Activated T-helper 2 cell treated with anti-CD3 and anti-CD28 coated beads, Interferon-gamma antibody, Interleukin-2, Interleukin-4, amounts not matched to agents 10 μg/mL and 5 μg/mL and 100 μg/mL, durations not matched to agents 14 hours and 24 hours and 36 hours (primary cell): Measurements from ENCODE around the gene PPP1R9A. TPM values are rescaled to one million over a fixed set of nuclear protein-coding genes. Genes with fewer than 3 reads are reported as not detected.

Experiments used
- DNase-seq: peaks from one replicate; pipeline ENCODE4 v3.0.0; 2021; ENCODE audit warnings: low spot score
- H3K27ac Mint-ChIP-seq: one replicate; pipeline ENCODE4 v1.8.0; 2021; ENCODE audit warnings: mixed read lengths
- H3K27me3 Mint-ChIP-seq: one replicate; pipeline ENCODE4 v1.8.0; 2021; ENCODE audit warnings: low read depth, mixed read lengths
- H3K36me3 Mint-ChIP-seq: one replicate; pipeline ENCODE4 v1.8.0; 2021; ENCODE audit warnings: low read depth, mixed read lengths
- H3K4me1 Mint-ChIP-seq: one replicate; pipeline ENCODE4 v1.8.0; 2021; ENCODE audit warnings: low read depth, mixed read lengths
- H3K4me3 Mint-ChIP-seq: one replicate; pipeline ENCODE4 v1.8.0; 2021; ENCODE audit warnings: low read depth, mild to moderate bottlenecking, moderate library complexity, mixed read lengths
- H3K9me3 Mint-ChIP-seq: one replicate; pipeline ENCODE4 v1.8.0; 2021; ENCODE audit warnings: mixed read lengths
- intact Hi-C: fragments of 100-400 bp; cut with micrococcal nuclease; formaldehyde crosslinking; loops from one replicate; pipeline ENCODE4 v1.15.1; 2023
- total RNA-seq: library from RNA; stranded (reverse); gene quantifications from 2 replicates; pipeline ENCODE4 v1.2.3, GENCODE V29; 2022

PPP1R9A gene
- total RNA-seq, 1 donor from 2014 or later, result not detected

DNA sequence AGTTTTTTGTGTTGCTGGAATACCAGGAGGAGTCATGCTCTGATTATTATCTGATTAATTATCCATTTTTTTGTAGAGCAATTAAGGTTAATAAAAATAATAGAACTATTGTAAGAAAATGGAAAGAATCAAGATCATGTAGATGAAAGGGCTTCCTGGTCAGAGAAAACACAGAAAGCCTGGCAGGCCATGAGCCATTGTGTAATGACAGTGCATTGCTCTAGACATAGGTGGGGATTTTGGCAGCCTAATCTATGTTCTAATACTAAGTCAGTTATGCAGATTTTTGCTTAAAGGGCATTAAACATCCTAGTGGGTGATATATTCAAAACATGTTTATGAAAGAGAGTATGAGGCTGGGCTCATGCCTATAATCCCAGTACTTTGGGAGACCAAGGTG is 198.2 kb downstream of the PPP1R9A start:
- H3K4me3 Mint-ChIP-seq, result no peak overlapping the region
- H3K36me3 Mint-ChIP-seq, result no peaks in the 10 kb centered on the region
- H3K9me3 Mint-ChIP-seq, result no peaks in the 10 kb centered on the region
- H3K4me1 Mint-ChIP-seq, result no peaks in the 10 kb centered on the region
- no peak for DNase-seq
- no peak overlapping the region for H3K27ac Mint-ChIP-seq
- no peaks in the 10 kb centered on the region for H3K27me3 Mint-ChIP-seq
- intact Hi-C loops, result no loop called here

DNA sequence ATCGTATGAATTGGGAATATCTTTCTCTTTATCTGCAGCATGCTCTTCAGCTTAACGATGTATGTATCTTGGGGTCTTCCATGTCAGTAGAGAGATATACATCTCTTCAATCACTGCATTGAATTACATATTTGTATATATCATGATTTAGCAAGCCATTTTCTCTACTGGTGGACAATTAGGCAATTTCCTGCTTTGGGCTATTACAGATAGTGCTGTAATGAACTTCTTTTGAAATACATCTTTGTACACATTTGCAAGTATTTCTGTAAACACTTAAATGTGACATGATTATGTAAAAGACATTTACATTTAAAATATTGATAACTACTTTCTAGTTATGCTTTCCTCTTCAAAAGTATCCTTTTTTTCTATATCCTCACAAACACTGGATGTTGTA is 199.0 kb downstream of the PPP1R9A start:
- no peaks in the 10 kb centered on the region for H3K4me1 Mint-ChIP-seq
- H3K27me3 Mint-ChIP-seq, result no peaks in the 10 kb centered on the region
- H3K27ac Mint-ChIP-seq, result no peak overlapping the region
- no peak for DNase-seq
- H3K9me3 Mint-ChIP-seq, result no peaks in the 10 kb centered on the region
- intact Hi-C loops, result no loop called here
- no peaks in the 10 kb centered on the region for H3K36me3 Mint-ChIP-seq
- H3K4me3 Mint-ChIP-seq, result no peak overlapping the region

DNA sequence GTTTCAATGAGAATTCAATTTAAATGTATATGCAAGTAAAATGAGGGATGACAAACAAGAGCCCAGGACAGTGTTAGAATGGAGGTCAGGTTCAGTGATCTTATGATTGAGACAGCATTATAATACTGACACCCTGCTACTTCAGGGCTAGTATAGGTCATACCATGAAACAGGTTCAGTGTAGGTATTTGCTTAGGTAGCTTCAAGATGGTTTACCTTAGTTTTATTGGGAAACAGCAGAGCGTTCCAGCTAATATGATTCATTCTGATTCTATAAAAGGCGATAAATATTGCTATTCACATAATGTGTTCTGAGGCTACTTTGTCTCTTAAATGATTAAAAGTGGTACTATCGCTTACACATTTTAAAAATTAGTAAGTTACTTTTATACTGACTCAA is 203.3 kb downstream of the PPP1R9A start:
- Mint-ChIP-seq H3K4me1 (no peaks in the 10 kb centered on the region), H3K9me3 (no peaks in the 10 kb centered on the region), H3K36me3 (no peaks in the 10 kb centered on the region), H3K27ac (no peak overlapping the region), H3K4me3 (no peak overlapping the region), H3K27me3 (no peaks in the 10 kb centered on the region)
- DNase-seq, result no peak
- intact Hi-C loops, result no loop called here

DNA sequence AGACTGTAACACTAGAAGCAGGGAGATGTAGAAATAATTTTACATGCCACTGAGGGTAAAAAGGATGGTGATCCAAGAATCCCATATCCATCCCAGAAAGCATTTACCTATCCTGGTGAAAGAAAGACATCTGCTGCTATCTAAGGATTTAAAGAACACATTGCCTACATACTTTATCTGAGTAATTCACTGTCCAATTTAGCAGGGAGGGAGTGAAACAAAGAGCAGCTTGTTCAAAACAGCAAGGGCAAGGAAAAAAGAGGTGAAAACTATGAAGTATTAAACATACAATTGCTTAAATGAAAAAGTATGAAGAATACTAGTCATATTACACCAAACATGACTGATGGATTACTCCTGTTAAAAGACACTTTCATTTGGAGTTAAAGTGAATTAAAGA is 206.2 kb downstream of the PPP1R9A start:
- H3K4me1 Mint-ChIP-seq, result no peaks in the 10 kb centered on the region
- DNase-seq, result no peak
- H3K27ac Mint-ChIP-seq, result no peak overlapping the region
- no peak overlapping the region for H3K4me3 Mint-ChIP-seq
- H3K36me3 Mint-ChIP-seq, result no peaks in the 10 kb centered on the region
- H3K9me3 Mint-ChIP-seq, result no peaks in the 10 kb centered on the region
- intact Hi-C loops, result no loop called here
- H3K27me3 Mint-ChIP-seq, result no peaks in the 10 kb centered on the region

DNA sequence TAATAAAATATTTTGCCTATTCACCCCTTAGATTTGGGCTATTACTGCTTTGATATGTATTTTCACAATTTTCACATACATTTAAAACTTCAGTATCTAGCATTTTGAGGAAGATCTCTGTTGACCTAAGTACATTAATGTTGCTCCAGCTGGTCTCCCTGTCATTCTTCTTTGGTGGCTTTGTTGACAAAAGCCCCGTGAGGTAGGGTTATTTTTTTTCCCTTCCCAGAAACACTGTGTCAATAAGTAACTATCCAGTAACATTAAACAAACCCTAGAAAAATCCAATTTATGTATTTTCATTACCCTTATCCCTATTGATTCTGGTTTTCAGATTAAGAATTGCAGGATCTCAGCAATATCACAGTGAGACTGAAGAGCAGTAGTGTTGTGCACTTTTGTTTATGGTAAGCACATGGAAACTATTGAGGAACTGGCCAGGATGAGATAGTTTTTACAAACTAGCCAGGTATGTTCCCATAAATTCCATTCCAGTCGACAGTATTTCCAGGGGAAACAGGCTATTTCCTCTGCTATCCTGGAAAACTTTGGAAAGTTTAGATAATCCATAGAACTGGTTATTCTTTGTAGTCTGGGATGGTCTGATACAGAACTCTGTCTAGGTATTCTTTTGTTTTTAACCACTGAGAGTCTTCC is 218.8 kb downstream of the PPP1R9A start:
- H3K4me3 Mint-ChIP-seq, result no peak overlapping the region
- H3K36me3 Mint-ChIP-seq, result no peaks in the 10 kb centered on the region
- no peak for DNase-seq
- no peak overlapping the region for H3K27ac Mint-ChIP-seq
- H3K27me3 Mint-ChIP-seq, result no peaks in the 10 kb centered on the region
- no peaks in the 10 kb centered on the region for H3K9me3 Mint-ChIP-seq
- no peaks in the 10 kb centered on the region for H3K4me1 Mint-ChIP-seq
- intact Hi-C loops, result no loop called here

DNA sequence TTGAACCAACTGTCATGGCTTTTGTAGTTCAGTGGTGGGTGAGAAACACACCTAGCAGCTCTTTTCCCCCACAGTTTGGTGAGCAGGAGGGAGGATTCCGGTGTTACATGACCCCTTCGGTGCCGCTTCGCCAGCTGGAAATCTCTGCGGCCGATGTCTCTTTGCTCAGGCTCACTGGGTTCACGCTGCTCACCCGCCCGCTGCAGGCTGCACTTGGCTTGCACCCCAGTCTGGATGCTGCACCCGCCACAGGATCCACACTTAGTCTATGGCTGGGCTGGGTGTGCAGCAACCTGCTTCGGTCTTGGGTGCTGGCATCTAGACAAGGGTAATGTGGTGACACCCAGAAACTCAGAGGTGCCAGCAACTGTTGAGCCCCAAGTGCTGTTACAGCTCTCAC is 225.1 kb downstream of the PPP1R9A start:
- H3K4me3 Mint-ChIP-seq, result no peak overlapping the region
- no peak overlapping the region for H3K27ac Mint-ChIP-seq
- intact Hi-C loops, result no loop called here
- peaks cover 4% of the 10 kb centered on the region for H3K9me3 Mint-ChIP-seq
- DNase-seq, result no peak
- H3K27me3 Mint-ChIP-seq, result no peaks in the 10 kb centered on the region
- H3K36me3 Mint-ChIP-seq, result no peaks in the 10 kb centered on the region
- no peaks in the 10 kb centered on the region for H3K4me1 Mint-ChIP-seq

DNA sequence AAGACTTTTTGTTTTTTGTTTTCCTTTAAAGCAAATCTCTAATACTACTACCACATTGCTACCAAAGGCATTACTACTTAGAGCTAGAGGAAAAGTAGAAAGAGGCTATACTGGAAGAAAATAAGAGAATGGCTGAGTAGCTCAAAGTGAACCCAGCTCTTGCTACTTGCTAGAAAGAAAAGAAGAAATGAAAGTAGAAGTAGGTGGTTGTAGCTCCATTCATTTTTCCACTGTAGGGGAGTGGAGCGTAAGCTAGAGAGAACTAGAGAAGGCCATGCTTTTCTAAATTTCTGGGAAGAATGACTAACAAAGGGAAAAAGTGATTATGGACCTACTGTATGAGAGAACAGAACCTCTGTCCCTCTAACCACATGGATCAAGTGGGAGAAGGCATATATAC is 232.5 kb downstream of the PPP1R9A start:
- Mint-ChIP-seq H3K9me3 (no peaks in the 10 kb centered on the region), H3K27me3 (no peaks in the 10 kb centered on the region), H3K4me1 (no peaks in the 10 kb centered on the region), H3K4me3 (no peak overlapping the region), H3K36me3 (no peaks in the 10 kb centered on the region), H3K27ac (no peak overlapping the region)
- no peak for DNase-seq
- intact Hi-C loops, result no loop called here

DNA sequence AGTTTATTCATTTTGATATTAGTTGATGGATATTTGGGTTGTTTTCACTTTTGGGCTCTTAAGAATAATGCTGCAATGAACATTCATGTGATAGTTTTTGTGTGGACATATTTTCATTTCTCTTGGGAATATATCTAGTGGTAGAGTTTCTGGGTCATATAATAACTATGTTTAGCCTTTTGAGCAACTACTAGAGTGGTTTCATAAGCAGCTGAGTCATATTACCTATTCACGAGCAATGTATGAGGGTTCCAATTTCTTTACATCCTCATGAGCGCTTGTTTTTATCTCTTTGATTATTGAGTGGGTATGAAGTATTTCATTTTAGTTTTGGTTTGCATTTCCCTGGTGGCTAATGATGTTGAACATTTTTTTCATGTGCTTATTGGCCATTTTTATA is 234.4 kb downstream of the PPP1R9A start:
- no peak for DNase-seq
- Mint-ChIP-seq H3K9me3 (no peaks in the 10 kb centered on the region), H3K27ac (no peak overlapping the region), H3K4me1 (no peaks in the 10 kb centered on the region), H3K27me3 (no peaks in the 10 kb centered on the region), H3K4me3 (no peak overlapping the region), H3K36me3 (no peaks in the 10 kb centered on the region)
- intact Hi-C loops, result no loop called here

DNA sequence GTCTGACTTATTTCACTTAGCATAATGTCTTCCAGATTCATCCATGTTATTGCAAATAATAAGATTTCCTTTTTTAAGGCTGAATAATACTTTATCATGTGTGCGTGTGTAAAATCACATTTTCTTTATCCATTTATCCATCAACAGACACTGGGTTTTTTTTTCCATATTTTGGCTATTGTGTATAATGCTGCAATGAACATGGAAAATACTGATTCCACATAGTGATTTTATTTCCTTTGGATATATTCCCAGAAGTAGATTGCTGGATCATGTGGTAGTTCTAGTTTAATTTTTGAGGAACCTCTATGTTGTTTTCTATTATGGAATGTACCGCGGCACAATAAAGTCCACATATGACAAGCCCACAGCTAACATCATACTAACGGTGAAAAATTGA is 236.9 kb downstream of the PPP1R9A start:
- no peak for DNase-seq
- Mint-ChIP-seq H3K4me3 (no peak overlapping the region), H3K4me1 (no peaks in the 10 kb centered on the region), H3K27ac (no peak overlapping the region), H3K9me3 (no peaks in the 10 kb centered on the region), H3K27me3 (no peaks in the 10 kb centered on the region), H3K36me3 (no peaks in the 10 kb centered on the region)
- intact Hi-C loops, result no loop called here

DNA sequence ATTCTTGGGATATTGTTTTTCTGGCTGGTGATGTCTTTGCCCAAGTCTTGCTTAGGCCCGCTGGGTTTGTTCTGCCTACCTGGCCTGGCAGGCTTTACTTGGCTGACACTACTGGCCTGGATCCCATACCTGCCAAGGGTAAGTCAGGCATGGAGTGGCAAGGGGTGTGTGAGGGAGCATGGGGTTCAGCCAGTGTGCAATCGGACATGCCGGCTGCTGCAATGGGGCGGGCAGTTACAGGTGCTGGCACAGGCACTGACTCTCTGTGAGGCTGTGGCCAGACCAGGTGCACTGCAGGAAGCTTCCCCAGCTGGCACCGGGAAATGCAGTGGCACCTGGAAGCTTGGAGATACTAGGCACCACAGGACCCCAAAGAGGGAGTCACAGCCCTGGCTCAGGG is 248.6 kb downstream of the PPP1R9A start:
- Mint-ChIP-seq H3K36me3 (no peaks in the 10 kb centered on the region), H3K27ac (no peak overlapping the region)

DNA sequence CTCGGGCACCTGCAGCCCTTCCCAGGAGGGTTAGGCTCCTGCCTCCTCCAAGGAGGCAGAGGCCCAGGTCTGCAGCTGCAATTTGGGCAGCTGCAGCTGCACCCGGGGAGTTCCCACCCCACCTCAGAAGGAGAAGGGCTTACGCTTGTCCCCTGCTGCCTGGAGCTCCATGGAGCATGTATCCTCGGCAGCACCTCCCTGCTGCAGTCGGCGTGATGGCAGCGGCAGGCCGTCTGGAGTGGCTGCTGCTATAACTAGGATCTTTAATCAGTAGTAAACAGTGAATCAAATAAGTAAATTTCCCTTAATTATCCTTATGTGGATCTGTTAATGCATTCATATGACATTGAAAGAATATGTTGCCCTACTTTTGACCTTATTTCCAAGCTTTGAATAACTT is 250.0 kb downstream of the PPP1R9A start:
- no peaks in the 10 kb centered on the region for H3K36me3 Mint-ChIP-seq
- H3K27me3 Mint-ChIP-seq, result no peaks in the 10 kb centered on the region
- no peaks in the 10 kb centered on the region for H3K9me3 Mint-ChIP-seq
- intact Hi-C loops, result no loop called here
- H3K4me3 Mint-ChIP-seq, result no peak overlapping the region
- no peak overlapping the region for H3K27ac Mint-ChIP-seq
- DNase-seq, result no peak
- no peaks in the 10 kb centered on the region for H3K4me1 Mint-ChIP-seq

More for the DNA sequence above, 248.6 kb downstream of the PPP1R9A start:
- no peak overlapping the region for H3K4me3 Mint-ChIP-seq
- no peaks in the 10 kb centered on the region for H3K4me1 Mint-ChIP-seq
- H3K9me3 Mint-ChIP-seq, result no peaks in the 10 kb centered on the region
- H3K27me3 Mint-ChIP-seq, result no peaks in the 10 kb centered on the region
- intact Hi-C loops, result no loop called here
- DNase-seq, result no peak

DNA sequence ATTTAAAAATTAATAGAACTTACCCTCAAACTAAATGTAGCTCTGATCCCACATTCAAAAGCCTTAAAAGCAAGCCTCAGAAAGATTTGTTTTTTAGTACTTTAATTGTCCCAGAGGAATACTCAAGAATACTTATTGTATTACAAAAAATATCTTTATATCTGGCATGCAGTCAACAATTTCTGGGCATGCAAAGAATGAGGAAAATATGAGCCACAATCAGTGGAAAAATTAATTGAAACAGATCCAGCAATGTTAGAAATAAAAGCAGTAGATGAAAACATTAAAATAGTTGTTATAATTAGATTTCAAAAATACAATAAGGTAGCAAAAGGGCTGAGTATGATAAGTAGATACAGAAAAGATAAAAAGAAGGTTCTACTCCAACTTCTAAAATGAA is 262.3 kb downstream of the PPP1R9A start:
- no peaks in the 10 kb centered on the region for H3K9me3 Mint-ChIP-seq
- H3K4me3 Mint-ChIP-seq, result no peak overlapping the region
- no peaks in the 10 kb centered on the region for H3K27me3 Mint-ChIP-seq
- intact Hi-C loops, result no loop called here
- no peaks in the 10 kb centered on the region for H3K4me1 Mint-ChIP-seq
- DNase-seq, result no peak
- no peaks in the 10 kb centered on the region for H3K36me3 Mint-ChIP-seq
- no peak overlapping the region for H3K27ac Mint-ChIP-seq

DNA sequence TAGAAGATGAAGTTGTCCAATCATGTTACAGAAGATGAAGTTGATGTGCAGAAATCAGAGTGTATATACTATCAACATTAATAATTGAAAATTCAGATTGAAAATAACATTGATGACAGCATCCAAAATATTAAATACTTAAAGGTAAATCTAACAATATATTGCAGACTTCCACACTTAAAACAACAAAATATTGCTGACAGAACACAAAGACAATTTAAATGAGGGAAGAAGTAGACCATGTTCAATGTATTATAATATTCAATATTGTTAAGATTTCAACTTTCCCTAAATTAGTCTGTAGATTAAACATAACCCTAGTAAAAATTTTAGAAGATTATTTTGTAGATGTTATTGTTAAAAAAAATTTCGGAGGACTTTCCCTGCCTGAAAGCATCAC is 265.0 kb downstream of the PPP1R9A start:
- no peaks in the 10 kb centered on the region for H3K27me3 Mint-ChIP-seq
- no peak overlapping the region for H3K27ac Mint-ChIP-seq
- H3K36me3 Mint-ChIP-seq, result no peaks in the 10 kb centered on the region
- H3K4me3 Mint-ChIP-seq, result no peak overlapping the region
- intact Hi-C loops, result no loop called here
- no peak for DNase-seq
- no peaks in the 10 kb centered on the region for H3K4me1 Mint-ChIP-seq
- H3K9me3 Mint-ChIP-seq, result no peaks in the 10 kb centered on the region

DNA sequence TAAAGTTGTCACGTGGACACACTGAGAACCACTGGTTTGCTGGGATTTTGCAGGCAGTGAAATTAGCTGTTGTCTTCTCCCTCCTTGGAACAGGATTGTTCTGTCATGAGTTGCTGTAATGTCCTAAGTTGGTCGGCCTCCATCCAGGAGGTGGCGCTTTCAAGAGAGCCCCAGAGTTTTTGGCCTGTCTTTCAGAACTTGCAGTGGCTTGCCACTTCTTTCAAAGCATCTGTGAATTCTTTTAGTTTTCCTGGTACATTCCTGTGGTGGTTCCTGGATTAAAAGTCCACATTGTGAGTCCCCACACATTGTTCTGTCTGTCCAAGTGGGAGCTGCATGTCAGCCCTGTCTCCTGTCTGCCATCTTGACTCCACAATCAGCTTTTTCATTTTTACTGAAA is 283.1 kb downstream of the PPP1R9A start:
- Mint-ChIP-seq H3K27me3 (no peaks in the 10 kb centered on the region), H3K36me3 (no peaks in the 10 kb centered on the region), H3K4me1 (no peaks in the 10 kb centered on the region), H3K4me3 (no peak overlapping the region), H3K27ac (no peak overlapping the region), H3K9me3 (no peaks in the 10 kb centered on the region)
- no peak for DNase-seq
- intact Hi-C loops, result no loop called here
